CD14-positive monocyte (primary cell): ENCODE results near the gene UBE2G2. TPM values are rescaled to one million over a fixed set of nuclear protein-coding genes. Genes with fewer than 3 reads are reported as not detected.

ENCODE experiments used
- DNase-seq, 3 donors: peaks; one replicate each; pipeline ENCODE4 v3.0.0-alpha.2; 2011 to 2022
- H2AFZ ChIP-seq: 2 replicates; pipeline ENCODE4 v1.6.0; 2012; ENCODE audit warnings: mild to moderate bottlenecking, low read depth, low read length, inconsistent platforms; ENCODE audit not compliant: insufficient read depth, poor library complexity, severe bottlenecking
- H3K27ac ChIP-seq, 2 donors: 1 replicate in 1 of 2; 2 replicates in 1 of 2; pipeline ENCODE4 v1.5.1; 2012 to 2013; ENCODE audit warnings: low read length in 2 of 2, control low read depth in 1 of 2, inconsistent platforms in 1 of 2, low read depth in 1 of 2, mild to moderate bottlenecking in 1 of 2
- H3K27me3 ChIP-seq, 2 donors: one replicate each; pipeline versions ENCODE4 v1.6.0 to v1.6.1; 2011 to 2013; ENCODE audit warnings: low read length in 2 of 2; ENCODE audit not compliant: control insufficient read depth in 2 of 2, insufficient read depth in 2 of 2
- H3K36me3 ChIP-seq, 2 donors: replicated peaks in 1 of 2; 1 replicate in 1 of 2; 2 replicates in 1 of 2; pipeline versions ENCODE4 v1.5.1 to v1.6.1; 2012 to 2013; ENCODE audit warnings: low read length in 2 of 2, control low read depth in 1 of 2, inconsistent platforms in 1 of 2, mild to moderate bottlenecking in 1 of 2; ENCODE audit not compliant: insufficient read depth in 2 of 2, control insufficient read depth in 1 of 2
- H3K4me1 ChIP-seq, 2 donors: 1 replicate in 1 of 2; 2 replicates in 1 of 2; pipeline versions ENCODE4 v1.5.1 to v1.6.1; 2012 to 2013; ENCODE audit warnings: low read length in 2 of 2, control low read depth in 1 of 2, inconsistent platforms in 1 of 2, mild to moderate bottlenecking in 1 of 2, moderate library complexity in 1 of 2; ENCODE audit not compliant: insufficient read depth in 2 of 2, control insufficient read depth in 1 of 2
- H3K4me2 ChIP-seq: replicated peaks from 2 replicates; pipeline ENCODE3; 2012; ENCODE audit warnings: low read length, moderate library complexity, mild to moderate bottlenecking; ENCODE audit not compliant: poor library complexity, severe bottlenecking; ENCODE audit errors: extremely low read depth
- H3K4me3 ChIP-seq, 3 experiments: fragments of 200-600 bp in 1 of 3; sonication (generic) in 1 of 3; replicated peaks in 1 of 3; 1 replicate in 2 of 3; 2 replicates in 1 of 3; pipeline ENCODE4 v1.5.1; 2011 to 2013; ENCODE audit warnings: low read length in 3 of 3, mild to moderate bottlenecking in 3 of 3, control low read depth in 2 of 3, low read depth in 2 of 3, inconsistent platforms in 1 of 3, moderate library complexity in 1 of 3
- H3K79me2 ChIP-seq: 2 replicates; pipeline ENCODE4 v1.6.0; 2012; ENCODE audit warnings: mild to moderate bottlenecking, control low read depth, inconsistent platforms, low read length, moderate library complexity; ENCODE audit not compliant: insufficient read depth
- H3K9ac ChIP-seq: 2 replicates; pipeline ENCODE4 v1.6.0; 2017; ENCODE audit warnings: low read length, mild to moderate bottlenecking; ENCODE audit not compliant: insufficient read depth, poor library complexity, severe bottlenecking
- H3K9me3 ChIP-seq, 2 donors: replicated peaks in 1 of 2; 1 replicate in 1 of 2; 2 replicates in 1 of 2; pipeline versions ENCODE4 v1.5.1 to v1.6.1; 2012 to 2013; ENCODE audit warnings: low read length in 2 of 2, control low read depth in 1 of 2; ENCODE audit not compliant: control insufficient read depth in 1 of 2, insufficient read depth in 1 of 2
- H4K20me1 ChIP-seq: 2 replicates; pipeline ENCODE4 v1.6.0; 2012; ENCODE audit warnings: mild to moderate bottlenecking, low read length, control low read depth, moderate library complexity; ENCODE audit not compliant: insufficient read depth
- H3K27ac Mint-ChIP-seq, 7 donors: one replicate each; pipeline ENCODE4 v1.8.0; 2020; ENCODE audit warnings: mild to moderate bottlenecking in 7 of 7, mixed read lengths in 7 of 7, moderate library complexity in 6 of 7, inconsistent platforms in 2 of 7
- H3K27me3 Mint-ChIP-seq, 3 donors: one replicate each; pipeline ENCODE4 v1.8.0; 2021 to 2022; ENCODE audit warnings: low read depth in 3 of 3, mild to moderate bottlenecking in 3 of 3, mixed read lengths in 3 of 3, moderate library complexity in 3 of 3, inconsistent platforms in 1 of 3
- H3K36me3 Mint-ChIP-seq, 2 donors: one replicate each; pipeline ENCODE4 v1.8.0; 2020; ENCODE audit warnings: mixed read lengths in 2 of 2, inconsistent platforms in 1 of 2, mild to moderate bottlenecking in 1 of 2
- H3K4me1 Mint-ChIP-seq: one replicate; pipeline ENCODE4 v1.8.0; 2020; ENCODE audit warnings: mild to moderate bottlenecking, mixed read lengths
- H3K4me3 Mint-ChIP-seq, 2 donors: one replicate each; pipeline ENCODE4 v1.8.0; 2020; ENCODE audit warnings: mild to moderate bottlenecking in 2 of 2, mixed read lengths in 2 of 2, moderate library complexity in 1 of 2
- H3K9me3 Mint-ChIP-seq, 7 donors: one replicate each; pipeline ENCODE4 v1.8.0; 2020 to 2022; ENCODE audit warnings: mixed read lengths in 7 of 7, mild to moderate bottlenecking in 6 of 7, moderate library complexity in 6 of 7, inconsistent platforms in 2 of 7
- WGBS: methylation state at CpG from one replicate; pipeline ENCODE4 v1.1.5; 2013; ENCODE audit warnings: missing lambda C conversion rate; ENCODE audit not compliant: insufficient coverage; 5-methylcytosine and 5-hydroxymethylcytosine counted together
- intact Hi-C, 2 donors: fragments of 100-400 bp; cut with micrococcal nuclease; formaldehyde crosslinking; loops; one replicate each; pipeline versions ENCODE4 v1.15.0 to v1.15.1; 2023
- polyA plus RNA-seq, 3 donors: library from polyadenylated mRNA; depleted of rRNA in 1 of 3; unstranded in 2 of 3; stranded (reverse) in 1 of 3; fragments of 300-500 nt in 2 of 3; fragments of >200 nt in 1 of 3; fragmentation: Illumina TruSeq in 2 of 3; gene quantifications; 1 replicate in 2 of 3; 2 replicates in 1 of 3; pipeline ENCODE4 v1.2.3, GENCODE V29; 2012 to 2021
- TF ChIP-seq, protein P1 (sequence below): fragments of 200-600 bp; IDR thresholded peaks from one replicate; pipeline ENCODE4 v1.8.0; 2022; ENCODE audit warnings: antibody characterized with exemption, mild to moderate bottlenecking

Gene UBE2G2
- polyA plus RNA-seq, 3 donors = 22.5 to 123 (median 31.0) TPM

DNA sequence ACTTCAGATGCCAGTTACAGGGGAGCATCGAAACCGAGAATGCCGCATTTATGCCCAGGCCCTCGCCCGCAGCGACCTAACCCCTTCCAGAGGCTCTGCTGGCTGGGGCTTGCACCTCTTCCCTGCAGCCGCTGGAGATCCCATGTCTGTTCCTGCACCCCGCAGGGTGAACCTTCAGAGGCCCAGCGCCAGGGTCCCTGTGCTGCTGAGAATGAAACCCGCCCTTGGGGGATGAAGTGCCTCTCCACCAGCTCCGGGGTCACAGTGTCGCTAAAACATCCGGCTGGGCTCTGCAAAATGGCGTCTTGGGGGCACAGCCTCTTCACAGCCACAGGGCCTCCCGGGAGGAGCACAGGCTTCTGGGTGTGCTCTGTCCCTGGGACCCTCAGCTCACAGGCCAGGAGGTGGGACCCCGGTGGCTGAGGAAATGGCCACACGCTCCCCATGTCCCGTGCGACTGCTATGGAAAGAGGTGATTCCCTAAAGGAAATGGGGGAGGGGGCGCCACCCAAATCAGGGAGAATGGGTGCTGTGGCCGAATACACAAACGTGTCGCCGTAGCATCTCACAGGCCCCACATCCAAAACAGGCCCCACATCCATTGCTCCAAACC, 50.3 kb downstream of the UBE2G2 start:
- WGBS = 96% methylated on average over 21 of the region's 24 CpGs
- Histone ChIP-seq H3K4me3 (no peak overlapping the region), H3K36me3 (no peaks in the 10 kb centered on the region), H3K27me3 (peaks cover 0 to 5% of the 10 kb centered on the region in 2 donors), H3K79me2 (no peaks in the 10 kb centered on the region), H4K20me1 (no peaks in the 10 kb centered on the region), H3K4me1 (peaks cover 7 to 10% of the 10 kb centered on the region in 2 donors), H2AFZ (no peak overlapping the region), H3K9ac (no peak overlapping the region), H3K9me3 (peaks cover 0 to 3% of the 10 kb centered on the region in 2 donors), H3K27ac (no peak overlapping the region), H3K4me2 (no peak overlapping the region)
- peaks cover 0 to 22% (median 4%) of the 10 kb centered on the region in 7 donors for H3K9me3 Mint-ChIP-seq
- no peaks in the 10 kb centered on the region for H3K36me3 Mint-ChIP-seq
- H3K27ac Mint-ChIP-seq = no peak overlapping the region
- no peak overlapping the region for H3K4me3 Mint-ChIP-seq
- peaks cover 9 to 38% (median 18%) of the 10 kb centered on the region in 3 donors for H3K27me3 Mint-ChIP-seq
- intact Hi-C loops = no loop called here
- peaks cover 8% of the 10 kb centered on the region for H3K4me1 Mint-ChIP-seq
- DNase-seq = no peak
- TF ChIP-seq, protein P1, sequence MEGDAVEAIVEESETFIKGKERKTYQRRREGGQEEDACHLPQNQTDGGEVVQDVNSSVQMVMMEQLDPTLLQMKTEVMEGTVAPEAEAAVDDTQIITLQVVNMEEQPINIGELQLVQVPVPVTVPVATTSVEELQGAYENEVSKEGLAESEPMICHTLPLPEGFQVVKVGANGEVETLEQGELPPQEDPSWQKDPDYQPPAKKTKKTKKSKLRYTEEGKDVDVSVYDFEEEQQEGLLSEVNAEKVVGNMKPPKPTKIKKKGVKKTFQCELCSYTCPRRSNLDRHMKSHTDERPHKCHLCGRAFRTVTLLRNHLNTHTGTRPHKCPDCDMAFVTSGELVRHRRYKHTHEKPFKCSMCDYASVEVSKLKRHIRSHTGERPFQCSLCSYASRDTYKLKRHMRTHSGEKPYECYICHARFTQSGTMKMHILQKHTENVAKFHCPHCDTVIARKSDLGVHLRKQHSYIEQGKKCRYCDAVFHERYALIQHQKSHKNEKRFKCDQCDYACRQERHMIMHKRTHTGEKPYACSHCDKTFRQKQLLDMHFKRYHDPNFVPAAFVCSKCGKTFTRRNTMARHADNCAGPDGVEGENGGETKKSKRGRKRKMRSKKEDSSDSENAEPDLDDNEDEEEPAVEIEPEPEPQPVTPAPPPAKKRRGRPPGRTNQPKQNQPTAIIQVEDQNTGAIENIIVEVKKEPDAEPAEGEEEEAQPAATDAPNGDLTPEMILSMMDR = no peak

DNA sequence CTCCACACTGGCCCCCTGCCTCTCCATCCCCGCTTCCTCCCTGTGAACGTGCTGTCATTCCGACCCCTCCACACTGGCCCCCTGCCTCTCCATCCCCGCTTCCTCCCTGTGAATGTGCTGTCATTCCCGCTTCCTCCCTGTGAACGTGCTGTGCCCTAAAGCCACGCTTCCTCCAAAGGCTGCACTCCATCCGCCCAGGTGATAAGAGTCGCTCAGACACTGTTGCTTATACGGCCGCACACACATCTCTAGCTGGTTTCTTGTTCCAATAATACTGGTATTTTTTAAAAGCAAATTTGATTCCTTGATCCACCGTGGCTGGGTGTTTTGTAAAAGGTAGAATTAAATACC, 51.0 kb downstream of the UBE2G2 start:
- Histone ChIP-seq H3K27me3 (peaks cover 0 to 5% of the 10 kb centered on the region in 2 donors), H3K4me3 (no peak overlapping the region), H3K4me2 (no peak overlapping the region), H4K20me1 (no peaks in the 10 kb centered on the region), H3K36me3 (no peaks in the 10 kb centered on the region), H3K27ac (no peak overlapping the region), H3K79me2 (no peaks in the 10 kb centered on the region), H3K9me3 (peaks cover 0 to 3% of the 10 kb centered on the region in 2 donors), H2AFZ (no peak overlapping the region), H3K9ac (no peak overlapping the region), H3K4me1 (peaks cover 7 to 10% of the 10 kb centered on the region in 2 donors)
- Mint-ChIP-seq H3K9me3 (peaks cover 0 to 19% (median 4%) of the 10 kb centered on the region in 7 donors), H3K36me3 (no peaks in the 10 kb centered on the region), H3K27me3 (peaks cover 9 to 38% (median 18%) of the 10 kb centered on the region in 3 donors), H3K4me1 (peaks cover 8% of the 10 kb centered on the region), H3K4me3 (no peak overlapping the region), H3K27ac (no peak overlapping the region)
- intact Hi-C loops = no loop called here
- 34% methylated on average over 5 of the region's 12 CpGs for WGBS
- DNase-seq = no peak
- TF ChIP-seq, protein P1 = no peak
